Stimulated activated CD8-positive, alpha-beta memory T cell treated with anti-CD3 and anti-CD28 coated beads, Interleukin-7, amount 100 ng/mL, for 48 hours (primary cell): ENCODE results near the gene FDXACB1.
"Not testable (repeated sequence)": the region's sequence is repeated elsewhere in the genome, so short reads cannot be mapped to it uniquely, and the experiment has no call there.

Experiments used
- DNase-seq, 2 donors: peaks; one replicate each; pipeline ENCODE4 v3.0.0-alpha.2; 2020; ENCODE audit warnings: low read depth in 1 of 2; ENCODE audit errors: extremely low read depth in 1 of 2

The FDXACB1 gene

GRCh38 chr11:111909378-111909777, 30.4 kb upstream of the FDXACB1 start:
- no peak for DNase-seq

GRCh38 chr11:111908639-111909305, 29.8 kb upstream of the FDXACB1 start:
- DNase-seq = no peak

- DNase-seq = no peak
Measured at GRCh38 chr11:111906680-111907079, 27.7 kb upstream of the FDXACB1 start.

- no peak for DNase-seq
Measured at GRCh38 chr11:111905411-111905810, 26.4 kb upstream of the FDXACB1 start.

- no peak for DNase-seq
Measured at GRCh38 chr11:111886844-111887243, 7.9 kb upstream of the FDXACB1 start.

GRCh38 chr11:111886032-111886431, 7.1 kb upstream of the FDXACB1 start:
- DNase-seq = no peak

GRCh38 chr11:111885053-111885452, 6.1 kb upstream of the FDXACB1 start:
- DNase-seq = not testable (repeated sequence)

- DNase-seq = no peak
Measured at GRCh38 chr11:111882202-111882601, 3.2 kb upstream of the FDXACB1 start.

- DNase-seq = no peak
Measured at GRCh38 chr11:111879637-111879960, 634 bp upstream of the FDXACB1 start.

- DNase-seq = no peak
Measured at GRCh38 chr11:111878385-111878848, 548 bp downstream of the FDXACB1 start.

- DNase-seq = no peak
Measured at GRCh38 chr11:111871693-111872161, 7.2 kb downstream of the FDXACB1 start.

- DNase-seq = peak; percentile 61 to 72
Measured at GRCh38 chr11:111870886-111871692, 7.9 kb downstream of the FDXACB1 start, which contains the start of gene ALG9. ALG9 (minus strand) TSS chr11:111871581; CDS start chr11:111871482, 99 bp downstream.

GRCh38 chr11:111870522-111870885, 8.5 kb downstream of the FDXACB1 start:
- DNase-seq = no peak

- no peak for DNase-seq
Measured at GRCh38 chr11:111870113-111870512, 8.9 kb downstream of the FDXACB1 start.

GRCh38 chr11:111860257-111860656, 18.7 kb downstream of the FDXACB1 start:
- no peak for DNase-seq

- no peak for DNase-seq
Measured at GRCh38 chr11:111855506-111855905, 23.5 kb downstream of the FDXACB1 start.

GRCh38 chr11:111852103-111852502, 26.9 kb downstream of the FDXACB1 start:
- DNase-seq = no peak

- no peak for DNase-seq
Measured at GRCh38 chr11:111851636-111852035, 27.3 kb downstream of the FDXACB1 start.

- DNase-seq = no peak
Measured at GRCh38 chr11:111851067-111851466, 27.9 kb downstream of the FDXACB1 start.

GRCh38 chr11:111849631-111850030, 29.3 kb downstream of the FDXACB1 start:
- DNase-seq = no peak

GRCh38 chr11:111846636-111847035, 32.3 kb downstream of the FDXACB1 start:
- no peak for DNase-seq

GRCh38 chr11:111846063-111846462, 32.9 kb downstream of the FDXACB1 start:
- no peak for DNase-seq
